ENCODE measurements around the gene SAAL1. TPM values are rescaled to one million over a fixed set of nuclear protein-coding genes. Genes with fewer than 3 reads are reported as not detected.
"Not testable (repeated sequence)": the region's sequence is repeated elsewhere in the genome, so short reads cannot be mapped to it uniquely, and the experiment has no call there.

The SAAL1 gene, protein sequence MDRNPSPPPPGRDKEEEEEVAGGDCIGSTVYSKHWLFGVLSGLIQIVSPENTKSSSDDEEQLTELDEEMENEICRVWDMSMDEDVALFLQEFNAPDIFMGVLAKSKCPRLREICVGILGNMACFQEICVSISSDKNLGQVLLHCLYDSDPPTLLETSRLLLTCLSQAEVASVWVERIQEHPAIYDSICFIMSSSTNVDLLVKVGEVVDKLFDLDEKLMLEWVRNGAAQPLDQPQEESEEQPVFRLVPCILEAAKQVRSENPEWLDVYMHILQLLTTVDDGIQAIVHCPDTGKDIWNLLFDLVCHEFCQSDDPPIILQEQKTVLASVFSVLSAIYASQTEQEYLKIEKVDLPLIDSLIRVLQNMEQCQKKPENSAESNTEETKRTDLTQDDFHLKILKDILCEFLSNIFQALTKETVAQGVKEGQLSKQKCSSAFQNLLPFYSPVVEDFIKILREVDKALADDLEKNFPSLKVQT
- 16.7 TPM for polyA plus RNA-seq (ENCODE audit: insufficient read length)

DNA sequence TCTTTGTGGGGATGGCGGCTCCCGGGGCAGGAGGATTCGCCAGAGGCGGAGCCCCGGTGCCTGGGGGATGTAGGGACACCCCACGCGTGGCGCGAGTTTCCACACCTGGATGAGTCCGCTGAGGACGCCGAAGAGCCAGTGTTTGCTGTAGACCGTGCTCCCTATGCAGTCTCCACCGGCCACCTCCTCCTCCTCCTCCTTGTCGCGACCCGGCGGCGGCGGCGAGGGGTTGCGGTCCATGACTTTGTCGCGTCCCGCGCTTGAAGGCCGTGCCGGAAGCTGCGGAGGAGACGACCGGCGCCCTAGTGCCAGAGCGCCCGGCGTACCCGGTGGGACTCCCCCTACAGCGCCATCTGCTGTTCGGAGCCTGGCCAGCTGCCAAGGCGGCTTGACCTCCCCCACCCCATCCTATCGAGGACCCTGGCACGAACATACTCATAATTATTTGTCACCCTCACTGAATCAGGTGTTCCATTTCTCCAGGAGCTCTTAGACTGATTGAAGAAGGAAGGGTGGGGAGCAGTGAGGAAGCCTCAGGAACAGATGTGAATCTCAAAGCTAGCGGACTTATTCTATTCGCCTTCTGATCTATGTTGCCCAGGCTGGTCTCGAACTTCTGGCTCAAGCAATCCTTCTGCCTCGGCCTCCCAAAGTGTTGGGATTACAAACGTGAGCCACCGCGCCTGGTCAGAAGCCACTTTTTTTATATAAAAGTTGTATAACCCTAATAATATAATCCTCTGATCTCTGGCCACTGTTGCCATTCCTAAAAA lies at the start of gene SAAL1:
TSS of gene SAAL1 (minus strand) at position 281 of the 773 bp plus-strand sequence. CDS start at position 240, 41 bp downstream.
- DNase-seq (ENCODE audit: low read depth): peak; percentile 9

DNA sequence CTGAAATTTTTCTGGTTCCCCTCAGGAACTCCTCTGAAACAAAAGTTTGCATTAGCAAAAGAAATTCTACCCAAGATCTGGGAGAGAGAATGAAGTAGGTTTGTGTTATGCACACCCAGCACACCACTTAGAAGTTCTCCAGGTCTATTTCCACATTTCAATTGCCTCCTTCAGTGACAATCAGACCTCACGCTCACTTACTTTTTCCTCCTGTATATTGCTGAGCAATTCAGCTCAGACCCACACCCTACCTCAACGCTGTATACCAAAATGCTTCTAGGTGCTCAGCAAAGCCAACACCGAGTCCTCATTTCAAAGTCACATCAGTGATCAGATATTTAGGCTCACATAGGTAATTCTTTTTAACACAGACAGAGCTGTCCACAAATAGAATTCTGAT lies 45.7 kb upstream of the SAAL1 start:
- no peak for DNase-seq (ENCODE audit: low read depth)

DNA sequence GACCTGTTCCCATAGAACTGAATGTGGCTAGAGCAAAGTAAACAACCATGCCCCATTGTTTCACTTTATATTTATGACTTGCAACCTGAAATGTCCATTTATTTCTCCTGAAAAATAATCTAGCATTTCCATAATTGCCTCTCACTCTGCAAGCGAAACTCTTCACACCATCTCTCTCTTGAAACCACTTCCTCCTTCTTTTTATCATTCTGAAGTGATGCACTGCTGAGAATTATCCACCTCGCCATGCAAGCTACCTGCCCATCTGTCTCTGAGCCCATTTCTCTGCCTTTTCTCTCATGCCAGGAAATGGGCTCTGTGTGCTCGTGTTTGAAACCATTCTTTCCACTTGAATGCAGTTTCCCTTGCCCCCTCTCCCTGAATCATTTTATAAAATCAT lies 40.0 kb upstream of the SAAL1 start:
- DNase-seq (ENCODE audit: low read depth): no peak

DNA sequence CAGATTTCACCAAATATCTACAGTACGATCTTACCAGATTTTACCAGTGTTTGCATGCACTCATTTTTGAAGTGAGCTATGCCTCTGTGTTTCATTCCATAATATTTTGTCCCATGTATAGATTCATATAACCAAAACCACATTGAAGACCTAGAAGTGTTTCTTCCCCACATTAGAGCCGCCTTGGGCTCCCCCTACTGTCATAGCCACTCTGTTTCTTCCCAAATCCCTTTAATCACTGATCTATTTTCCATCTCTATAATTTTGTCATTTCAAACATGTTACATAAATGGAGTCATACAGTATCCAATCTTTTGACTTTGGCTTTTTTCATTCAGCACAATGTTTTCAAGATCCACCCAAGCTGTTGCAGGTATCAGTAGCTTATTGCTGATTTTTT lies 39.1 kb upstream of the SAAL1 start:
- no peak for DNase-seq (ENCODE audit: low read depth)

DNA sequence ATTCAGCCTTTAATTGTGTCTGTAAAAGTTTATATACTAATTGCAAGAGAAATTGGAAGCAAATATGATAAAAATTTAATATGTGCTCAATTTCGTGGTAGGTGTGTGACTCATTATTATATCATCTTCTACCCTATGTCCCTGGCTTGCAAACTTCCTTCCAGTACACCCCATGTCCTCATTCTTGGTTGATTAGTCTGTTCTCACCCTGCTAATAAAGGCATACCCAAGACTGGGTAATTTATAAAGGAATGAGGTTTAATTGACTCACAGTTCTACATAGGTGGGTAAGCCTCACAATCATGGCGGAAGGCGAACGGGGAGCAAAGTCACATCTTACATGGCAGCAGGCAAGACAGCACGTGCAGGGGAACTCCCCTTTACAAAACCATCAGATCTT lies 38.4 kb upstream of the SAAL1 start:
- no peak for DNase-seq (ENCODE audit: low read depth)

DNA sequence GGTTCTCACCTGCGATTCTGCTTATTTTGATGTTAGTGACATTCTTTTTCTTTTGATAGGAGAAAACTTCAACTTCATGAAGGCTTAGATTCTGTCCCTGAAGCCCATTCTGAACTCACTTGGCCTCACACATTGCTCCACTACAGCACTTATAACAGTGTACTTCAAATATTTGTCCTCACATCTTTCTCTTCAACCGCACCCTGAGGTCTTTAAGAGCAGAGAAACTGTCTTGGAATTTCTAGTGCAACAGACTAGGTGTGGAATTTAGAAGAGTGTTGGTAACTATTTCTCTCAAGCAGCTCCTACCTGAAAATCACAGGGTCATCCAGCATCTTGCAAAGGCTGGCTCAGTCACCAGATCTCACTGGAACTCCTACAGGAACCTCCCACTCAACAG lies 34.3 kb upstream of the SAAL1 start:
- no peak for DNase-seq (ENCODE audit: low read depth)

DNA sequence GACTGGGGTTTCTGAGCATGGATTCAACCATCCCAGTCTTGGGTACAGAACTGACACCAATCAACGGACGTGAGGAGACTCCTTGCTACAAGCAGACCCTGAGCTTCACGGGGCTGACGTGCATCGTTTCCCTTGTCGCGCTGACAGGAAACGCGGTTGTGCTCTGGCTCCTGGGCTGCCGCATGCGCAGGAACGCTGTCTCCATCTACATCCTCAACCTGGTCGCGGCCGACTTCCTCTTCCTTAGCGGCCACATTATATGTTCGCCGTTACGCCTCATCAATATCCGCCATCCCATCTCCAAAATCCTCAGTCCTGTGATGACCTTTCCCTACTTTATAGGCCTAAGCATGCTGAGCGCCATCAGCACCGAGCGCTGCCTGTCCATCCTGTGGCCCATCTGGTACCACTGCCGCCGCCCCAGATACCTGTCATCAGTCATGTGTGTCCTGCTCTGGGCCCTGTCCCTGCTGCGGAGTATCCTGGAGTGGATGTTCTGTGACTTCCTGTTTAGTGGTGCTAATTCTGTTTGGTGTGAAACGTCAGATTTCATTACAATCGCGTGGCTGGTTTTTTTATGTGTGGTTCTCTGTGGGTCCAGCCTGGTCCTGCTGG lies 31.4 kb upstream of the SAAL1 start:
- no peak for DNase-seq (ENCODE audit: low read depth)

DNA sequence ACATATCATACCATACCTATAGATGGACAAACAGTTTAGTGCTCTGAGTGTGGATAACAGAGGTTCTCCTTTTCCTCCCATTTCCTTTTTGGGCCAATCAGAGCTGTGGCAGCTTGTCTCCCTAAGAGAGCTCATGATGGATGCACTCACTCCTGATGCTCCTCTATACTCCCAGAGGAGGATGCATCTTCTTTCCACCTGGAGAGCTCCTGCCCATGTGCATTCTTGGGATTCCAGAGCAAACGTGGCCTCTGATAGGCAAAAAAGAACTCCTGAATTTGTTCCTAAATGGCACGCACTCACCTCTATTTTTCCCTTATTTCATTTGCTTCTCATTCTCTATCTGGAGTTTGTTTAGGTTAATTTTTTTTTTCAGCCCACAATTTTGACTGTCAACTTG lies 29.4 kb upstream of the SAAL1 start:
- DNase-seq (ENCODE audit: low read depth): no peak

DNA sequence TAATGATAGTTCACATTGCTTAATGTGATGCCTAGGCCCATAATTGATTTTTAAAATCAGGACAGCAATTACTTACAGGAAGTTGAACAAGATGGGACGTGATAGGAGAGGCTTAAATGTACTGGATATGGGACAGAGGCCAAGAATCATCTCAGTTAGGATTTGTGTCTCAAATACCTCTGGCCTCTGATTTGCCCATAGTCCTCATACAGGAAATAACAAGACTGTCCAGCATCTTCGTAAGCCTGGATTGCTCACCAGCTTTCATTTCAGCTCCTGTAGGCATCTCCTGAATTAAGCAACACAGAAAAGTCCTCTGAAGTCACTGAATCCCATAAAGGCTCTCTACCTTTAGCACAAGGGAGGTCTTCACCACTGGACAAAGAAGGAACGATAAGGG lies 26.5 kb upstream of the SAAL1 start, which contains the start of gene MRGPRX3:
TSS of gene MRGPRX3 (plus strand) at position 231 of the 400 bp plus-strand sequence. CDS start 4,632 bp downstream, outside the sequence.
- no peak for DNase-seq (ENCODE audit: low read depth)

DNA sequence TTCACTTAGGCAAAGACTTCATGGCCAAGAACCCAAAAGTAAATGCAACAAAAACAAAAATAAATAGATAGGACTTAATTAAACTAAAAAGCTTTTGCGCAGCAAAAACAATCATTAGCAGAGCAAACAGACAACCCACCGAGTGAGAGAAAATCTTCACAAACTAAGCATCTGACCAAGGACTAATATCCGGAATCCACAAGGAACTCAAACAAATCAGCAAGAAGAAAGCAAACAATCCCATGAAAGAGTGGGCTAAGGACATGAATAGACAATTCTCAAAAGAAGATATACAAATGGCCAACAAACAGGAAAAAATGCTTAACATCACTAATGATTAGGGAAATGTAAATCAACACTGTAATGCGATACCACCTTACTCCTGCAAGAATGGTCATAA lies 25.2 kb upstream of the SAAL1 start:
- DNase-seq (ENCODE audit: low read depth): not testable (repeated sequence)

DNA sequence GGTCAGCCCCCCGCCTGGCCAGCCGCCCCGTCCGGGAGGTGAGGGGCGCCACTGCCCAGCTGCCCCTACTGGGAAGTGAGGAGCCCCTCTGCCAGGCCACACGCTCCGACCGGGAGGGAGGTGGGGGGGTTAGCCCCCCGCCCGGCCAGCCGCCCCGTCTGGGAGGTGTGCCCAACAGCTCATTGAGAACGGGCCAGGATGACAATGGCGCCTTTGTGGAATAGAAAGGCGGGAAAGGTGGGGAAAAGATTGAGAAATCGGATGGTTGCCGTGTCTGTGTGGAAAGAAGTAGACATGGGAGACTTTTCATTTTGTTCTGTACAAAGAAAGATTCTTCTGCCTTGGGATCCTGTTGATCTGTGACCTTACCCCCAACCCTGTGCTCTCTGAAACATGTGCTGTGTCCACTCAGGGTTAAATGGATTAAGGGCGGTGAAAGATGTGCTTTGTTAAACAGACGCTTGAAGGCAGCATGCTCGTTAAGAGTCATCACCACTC lies 15.5 kb upstream of the SAAL1 start:
- DNase-seq (ENCODE audit: low read depth): not testable (repeated sequence)

DNA sequence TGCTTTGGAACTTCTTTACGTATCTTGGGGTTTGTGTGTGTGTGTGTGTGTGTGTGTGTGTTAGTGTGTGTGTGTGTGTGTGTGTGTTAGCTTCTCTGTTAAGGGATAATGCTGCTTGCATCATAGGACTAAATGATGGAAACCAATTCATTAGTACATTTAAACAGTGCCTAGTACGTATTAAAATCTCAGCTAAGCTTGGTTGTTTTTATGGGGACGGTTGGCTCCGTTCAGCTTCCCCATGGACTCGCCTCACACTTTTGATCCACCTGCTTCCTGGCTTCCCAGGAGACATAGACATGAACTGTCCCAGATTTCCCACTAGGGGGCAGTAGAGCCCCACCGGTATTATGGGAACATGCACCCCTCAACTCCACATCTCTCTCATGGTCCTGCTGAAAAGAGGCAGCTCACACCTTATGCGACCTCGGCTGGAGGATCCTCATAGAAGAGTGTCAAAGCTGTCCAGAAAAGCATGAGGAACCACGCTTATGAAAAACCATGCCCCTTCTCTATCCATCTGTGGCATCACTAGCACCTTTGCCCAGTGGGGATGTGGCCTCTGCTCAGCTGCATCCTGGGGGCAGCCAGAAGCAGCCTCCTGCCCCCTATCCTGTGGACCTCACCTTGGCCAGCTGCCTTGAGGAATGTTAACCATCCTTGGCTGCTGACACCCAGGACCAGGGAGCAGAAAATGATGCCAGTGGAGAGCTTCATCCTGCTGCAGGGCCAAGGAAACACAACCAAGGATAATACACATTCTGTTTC lies 9.7 kb upstream of the SAAL1 start:
- DNase-seq (ENCODE audit: low read depth): peak; percentile 6

DNA sequence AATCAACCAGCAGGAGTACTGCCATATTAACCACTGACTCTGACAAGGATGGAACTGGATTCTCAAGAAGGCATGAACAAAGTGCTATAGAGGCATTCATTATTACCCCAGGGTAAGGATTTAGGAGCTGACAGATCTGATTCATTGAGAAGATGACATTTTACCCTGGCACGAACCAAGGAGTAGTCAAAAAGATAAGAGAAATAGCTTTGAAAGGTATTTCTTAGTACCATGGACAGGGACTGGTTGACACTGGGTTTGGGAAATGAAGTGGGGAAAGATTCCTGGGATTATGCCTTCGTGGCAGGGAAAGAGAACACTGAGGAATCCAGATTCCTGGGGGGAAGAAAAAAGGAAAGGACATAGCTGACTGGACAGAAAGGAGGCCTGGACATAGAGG lies 5.1 kb upstream of the SAAL1 start:
- DNase-seq (ENCODE audit: low read depth): no peak

DNA sequence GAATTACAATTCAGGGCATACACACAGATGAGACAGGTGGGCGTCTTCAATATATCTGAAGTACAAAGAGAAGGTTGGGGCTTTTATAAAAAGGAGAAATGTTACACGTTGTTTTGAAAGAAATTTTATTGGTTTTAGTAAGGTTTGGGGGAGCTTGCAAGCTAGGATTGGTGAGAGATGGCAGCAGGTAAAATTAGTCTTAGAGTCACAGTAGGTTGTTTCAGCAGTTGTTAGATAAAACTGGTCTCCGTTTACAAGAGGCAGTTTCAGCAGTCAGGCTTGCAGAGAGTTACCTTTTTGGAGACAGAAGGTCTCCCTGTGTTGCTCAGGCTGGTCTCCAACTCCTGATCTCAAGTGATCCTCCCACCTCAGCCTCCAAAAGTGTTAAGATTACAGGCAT lies 2.4 kb upstream of the SAAL1 start:
- DNase-seq (ENCODE audit: low read depth): no peak

DNA sequence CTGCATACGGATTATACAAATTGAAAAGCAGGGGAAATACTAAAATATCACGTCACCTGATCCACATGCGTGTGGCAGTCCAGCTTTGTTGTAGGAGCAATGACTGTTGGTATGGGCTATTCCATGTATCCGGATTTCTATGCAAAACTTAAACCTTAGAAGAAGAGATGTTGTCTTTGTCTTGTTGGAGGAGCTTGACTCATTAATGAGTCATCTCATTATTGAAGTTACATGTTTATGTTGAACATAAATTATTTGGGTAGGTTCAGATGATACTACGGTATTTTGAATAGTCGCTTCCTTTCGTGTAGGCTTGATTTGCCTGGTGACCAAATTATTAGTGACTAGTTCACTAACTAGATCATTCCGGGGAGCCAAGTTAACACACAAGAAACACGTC lies 806 bp upstream of the SAAL1 start:
- DNase-seq (ENCODE audit: low read depth): no peak

DNA sequence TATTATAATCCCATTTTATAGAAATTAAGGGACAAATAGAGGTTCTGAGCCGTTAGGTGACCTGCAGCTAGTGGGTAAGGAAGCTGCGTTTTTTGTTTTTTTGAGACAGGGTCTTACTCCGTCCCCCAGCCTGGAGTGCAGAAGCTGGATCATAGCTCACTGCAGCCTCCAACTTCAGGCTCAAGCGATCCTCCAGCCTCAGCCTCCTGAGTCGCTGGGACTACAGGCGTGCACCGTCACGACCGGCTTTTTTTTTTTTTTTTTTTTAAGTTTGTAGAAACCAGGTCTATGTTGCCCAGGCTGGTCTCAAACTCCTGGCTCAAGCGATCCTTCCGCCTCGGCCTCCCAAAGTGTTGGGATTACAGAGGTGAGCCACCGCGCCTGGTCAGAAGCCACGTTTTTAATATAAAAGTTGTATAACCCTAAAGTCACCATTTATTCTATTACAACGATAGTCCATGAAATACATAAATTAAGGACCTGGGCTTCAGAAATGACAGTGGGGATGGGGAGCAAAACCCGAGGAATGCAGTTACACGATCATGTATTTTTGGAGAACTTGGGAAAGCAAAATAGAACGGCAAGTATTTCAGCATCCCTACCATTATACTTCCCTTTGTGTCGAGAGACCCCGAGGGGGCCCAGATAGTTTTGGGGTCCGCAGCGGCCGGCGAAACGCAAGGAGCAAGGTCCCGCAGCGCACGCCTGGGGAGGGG lies 638 bp downstream of the SAAL1 start:
- no peak for DNase-seq (ENCODE audit: low read depth)

DNA sequence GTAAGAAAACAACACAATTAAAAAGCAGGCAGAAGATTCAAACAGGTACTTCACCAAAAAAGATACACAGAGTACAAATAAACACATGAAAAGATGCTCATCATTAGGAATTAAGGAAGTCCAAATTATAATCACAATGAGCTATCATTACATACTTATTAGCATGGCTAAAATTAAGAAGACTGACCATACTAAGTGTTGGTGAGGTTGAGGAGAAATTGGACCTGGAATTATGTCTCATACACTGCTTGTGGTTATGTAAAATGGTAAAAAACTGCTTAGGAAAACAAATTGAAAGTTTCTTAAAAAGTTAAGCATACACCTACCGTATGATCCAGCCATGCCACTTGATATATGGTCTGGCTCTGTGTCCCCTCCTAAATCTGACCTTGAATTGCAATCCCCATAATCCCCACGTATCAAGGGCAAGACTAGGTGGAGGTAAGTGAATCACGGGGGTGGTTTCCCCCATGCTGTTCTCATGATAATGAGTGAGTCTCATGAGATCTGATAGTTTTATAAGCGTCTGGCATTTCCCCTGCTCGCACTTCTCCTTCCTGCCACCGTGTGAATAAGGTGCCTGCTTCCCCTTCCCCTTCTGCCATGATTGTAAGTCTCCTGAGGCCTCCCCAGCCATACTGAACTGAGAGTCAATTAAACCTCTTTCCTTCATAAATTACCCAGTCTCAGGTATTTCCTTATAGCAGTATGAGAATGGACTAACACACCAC lies 4.8 kb downstream of the SAAL1 start:
- DNase-seq (ENCODE audit: low read depth): no peak

DNA sequence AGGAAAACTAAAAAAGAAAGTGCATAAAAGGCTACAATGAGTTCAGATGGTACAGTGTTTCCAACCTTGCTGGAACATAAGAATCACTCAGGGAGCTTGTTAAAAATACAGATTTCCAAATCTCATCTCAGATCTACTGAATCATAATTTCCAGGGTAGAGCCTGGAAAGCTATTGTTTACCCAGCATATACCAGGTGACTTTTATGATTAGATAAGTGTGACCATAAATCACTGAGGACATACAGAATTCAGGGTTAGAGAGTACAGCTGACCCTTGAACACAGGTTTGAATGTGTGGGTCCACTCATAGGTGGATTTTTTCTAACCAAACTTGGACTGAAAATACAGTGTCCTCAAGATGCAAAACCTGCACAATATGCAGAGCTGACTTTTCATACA lies 11.9 kb downstream of the SAAL1 start:
- no peak for DNase-seq (ENCODE audit: low read depth)

DNA sequence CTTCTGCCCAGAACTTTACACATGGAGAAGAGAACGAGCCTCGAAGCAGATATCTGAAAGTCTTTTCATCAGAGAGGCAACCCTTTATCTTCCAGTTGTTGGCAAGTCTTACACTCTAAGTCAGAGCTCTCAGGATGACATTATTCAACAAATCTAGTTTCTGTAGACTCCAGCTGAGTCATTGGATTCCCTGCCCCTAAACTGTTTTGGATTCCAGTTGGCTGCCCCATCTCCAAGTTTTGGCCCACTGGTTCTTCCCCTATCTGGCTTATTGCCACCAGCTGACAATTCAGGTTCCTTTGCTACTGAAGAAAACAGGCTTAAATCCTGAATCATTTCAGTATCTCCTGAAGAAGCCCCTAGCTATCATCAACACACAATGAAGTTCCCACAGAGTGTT lies 14.2 kb downstream of the SAAL1 start:
- DNase-seq (ENCODE audit: low read depth): no peak

DNA sequence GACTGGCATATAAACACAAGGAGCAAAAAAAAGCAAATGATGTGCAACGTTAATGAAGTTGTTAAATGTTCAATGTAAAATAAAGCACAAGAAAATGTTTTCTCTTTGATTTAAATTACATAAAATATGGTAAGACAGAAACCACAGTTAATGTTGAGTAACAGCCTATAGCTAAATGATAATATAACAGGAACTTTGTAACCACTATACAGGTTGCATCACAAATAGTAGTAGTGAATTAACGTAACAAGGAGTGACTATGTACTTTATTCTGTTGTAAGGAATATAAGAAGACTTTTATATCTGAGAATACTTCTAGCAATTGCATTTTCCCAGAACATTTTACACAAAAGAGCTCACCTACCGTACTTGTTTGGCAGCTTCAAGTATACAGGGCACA lies 16.9 kb downstream of the SAAL1 start:
- DNase-seq (ENCODE audit: low read depth): no peak
